Measurements from ENCODE around the gene TLR3. TPM values are rescaled to one million over a fixed set of nuclear protein-coding genes. Genes with fewer than 3 reads are reported as not detected.

Gene TLR3
- total RNA-seq, 4 donors from 2014 or later: 0.47 to 2.5 (median 1.4) TPM

- H3K27ac ChIP-seq: no peak overlapping the region
- TF ChIP-seq CTCF (IDR thresholded peaks at IDR 0.05 in 4 of 5, conservative IDR thresholded peaks at IDR 0.05 in 1 of 5): no peak
- TF ChIP-seq POLR2A (IDR thresholded peaks at IDR 0.05): no peak
- H3K36me3 ChIP-seq: no peaks in the 10 kb centered on the region
- intact Hi-C loops (cut with DNase I; ENCODE audit: low total_unique reads) (no loop called here), in situ Hi-C loops (cut with MboI; ENCODE audit: low sequenced_read_pairs in 4 of 4) (no loop called here)
- no peaks in the 10 kb centered on the region for H3K4me1 ChIP-seq
- DNase-seq (no peak), ATAC-seq (no peak)
- H3K9me3 ChIP-seq: no peaks in the 10 kb centered on the region
- H3K4me3 ChIP-seq: no peak overlapping the region
- no peaks in the 10 kb centered on the region for H3K27me3 ChIP-seq
Observed at GRCh38 chr4:186078981-186079638, 10.2 kb downstream of the TLR3 start.

- DNase-seq (no peak), ATAC-seq (no peak)
- no peak overlapping the region for H3K4me3 ChIP-seq
- H3K4me1 ChIP-seq: no peaks in the 10 kb centered on the region
- H3K27ac ChIP-seq: no peak overlapping the region
- intact Hi-C loops (cut with DNase I; ENCODE audit: low total_unique reads) (no loop called here), in situ Hi-C loops (cut with MboI; ENCODE audit: low sequenced_read_pairs in 4 of 4) (no loop called here)
- no peaks in the 10 kb centered on the region for H3K36me3 ChIP-seq
- TF ChIP-seq CTCF (IDR thresholded peaks at IDR 0.05 in 4 of 5, conservative IDR thresholded peaks at IDR 0.05 in 1 of 5) (no peak), POLR2A (IDR thresholded peaks at IDR 0.05) (no peak)
- H3K27me3 ChIP-seq: no peaks in the 10 kb centered on the region
- H3K9me3 ChIP-seq: no peaks in the 10 kb centered on the region
Observed at GRCh38 chr4:186079694-186080093, 10.7 kb downstream of the TLR3 start.

- Histone ChIP-seq H3K36me3 (no peaks in the 10 kb centered on the region), H3K4me3 (no peak overlapping the region), H3K27ac (no peak overlapping the region), H3K27me3 (no peaks in the 10 kb centered on the region), H3K4me1 (no peaks in the 10 kb centered on the region), H3K9me3 (no peaks in the 10 kb centered on the region)
- TF ChIP-seq CTCF (IDR thresholded peaks at IDR 0.05 in 4 of 5, conservative IDR thresholded peaks at IDR 0.05 in 1 of 5): no peak
- no peak for TF ChIP-seq POLR2A (IDR thresholded peaks at IDR 0.05)
- no peak for ATAC-seq
- in situ Hi-C loops (cut with MboI; ENCODE audit: low sequenced_read_pairs in 4 of 4): no loop called here
- intact Hi-C loops (cut with DNase I; ENCODE audit: low total_unique reads): no loop called here
- no peak for DNase-seq
Observed at GRCh38 chr4:186081202-186081807, 12.3 kb downstream of the TLR3 start.

DNA sequence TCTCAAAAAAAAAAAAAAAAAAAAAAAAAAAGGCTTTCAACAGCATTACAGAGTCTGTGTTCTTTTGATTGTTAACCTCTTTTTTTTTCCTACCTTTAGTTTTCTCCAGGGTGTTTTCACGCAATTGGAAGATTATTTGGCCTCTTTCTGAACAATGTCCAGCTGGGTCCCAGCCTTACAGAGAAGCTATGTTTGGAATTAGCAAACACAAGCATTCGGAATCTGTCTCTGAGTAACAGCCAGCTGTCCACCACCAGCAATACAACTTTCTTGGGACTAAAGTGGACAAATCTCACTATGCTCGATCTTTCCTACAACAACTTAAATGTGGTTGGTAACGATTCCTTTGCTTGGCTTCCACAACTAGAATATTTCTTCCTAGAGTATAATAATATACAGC is 13.3 kb downstream of the TLR3 start:
- no peak for TF ChIP-seq POLR2A (IDR thresholded peaks at IDR 0.05)
- no peak for TF ChIP-seq CTCF (IDR thresholded peaks at IDR 0.05 in 4 of 5, conservative IDR thresholded peaks at IDR 0.05 in 1 of 5)
- no peaks in the 10 kb centered on the region for H3K27me3 ChIP-seq
- intact Hi-C loops (cut with DNase I; ENCODE audit: low total_unique reads) (no loop called here), in situ Hi-C loops (cut with MboI; ENCODE audit: low sequenced_read_pairs in 4 of 4) (no loop called here)
- no peak for DNase-seq
- ATAC-seq: no peak
- no peak overlapping the region for H3K4me3 ChIP-seq
- no peaks in the 10 kb centered on the region for H3K9me3 ChIP-seq
- H3K36me3 ChIP-seq: no peaks in the 10 kb centered on the region
- H3K4me1 ChIP-seq: no peaks in the 10 kb centered on the region
- H3K27ac ChIP-seq: no peak overlapping the region

Measured in gastrocnemius medialis (tissue), 4 donors.